ENCODE data around the gene TRAPPC12.

Gene TRAPPC12

GRCh38 chr2:3476985-3477327, 97.5 kb downstream of the TRAPPC12 start:
- H3K27me3 ChIP-seq (replicated peaks; ENCODE audit: control insufficient read depth, insufficient read depth, low read length): no peaks in the 10 kb centered on the region
- no peak for TF ChIP-seq CTCF (IDR thresholded peaks at IDR 0.05; ENCODE audit: insufficient read depth, low read length, poor library complexity, severe bottlenecking)
- H3K36me3 ChIP-seq (ENCODE audit: control insufficient read depth, insufficient read depth, low read length): peaks cover 14% of the 10 kb centered on the region
- no peak for DNase-seq (ENCODE audit: extremely low read depth, insufficient read length)
- no peak overlapping the region for H3K4me3 ChIP-seq (replicated peaks; ENCODE audit: low read depth, low read length)

- Histone ChIP-seq H3K27me3 (replicated peaks; ENCODE audit: control insufficient read depth, insufficient read depth, low read length) (no peaks in the 10 kb centered on the region), H3K4me3 (replicated peaks; ENCODE audit: low read depth, low read length) (no peak overlapping the region), H3K36me3 (ENCODE audit: control insufficient read depth, insufficient read depth, low read length) (peaks cover 12% of the 10 kb centered on the region)
- DNase-seq (ENCODE audit: extremely low read depth, insufficient read length): no peak
- TF ChIP-seq CTCF (IDR thresholded peaks at IDR 0.05; ENCODE audit: insufficient read depth, low read length, poor library complexity, severe bottlenecking): no peak
These were observed 99.4 kb downstream of the TRAPPC12 start for GRCh38 chr2:3478846-3479385.

GRCh38 chr2:3479430-3480320, 100.2 kb downstream of the TRAPPC12 start:
- Histone ChIP-seq H3K27me3 (replicated peaks; ENCODE audit: control insufficient read depth, insufficient read depth, low read length) (no peaks in the 10 kb centered on the region), H3K4me3 (replicated peaks; ENCODE audit: low read depth, low read length) (no peak overlapping the region), H3K36me3 (ENCODE audit: control insufficient read depth, insufficient read depth, low read length) (peaks cover 12% of the 10 kb centered on the region)
- DNase-seq (ENCODE audit: extremely low read depth, insufficient read length): no peak
- TF ChIP-seq CTCF (IDR thresholded peaks at IDR 0.05; ENCODE audit: insufficient read depth, low read length, poor library complexity, severe bottlenecking): no peak

- DNase-seq (ENCODE audit: extremely low read depth, insufficient read length): no peak
- Histone ChIP-seq H3K27me3 (replicated peaks; ENCODE audit: control insufficient read depth, insufficient read depth, low read length) (no peaks in the 10 kb centered on the region), H3K4me3 (replicated peaks; ENCODE audit: low read depth, low read length) (no peak overlapping the region), H3K36me3 (ENCODE audit: control insufficient read depth, insufficient read depth, low read length) (peaks cover 12% of the 10 kb centered on the region)
- no peak for TF ChIP-seq CTCF (IDR thresholded peaks at IDR 0.05; ENCODE audit: insufficient read depth, low read length, poor library complexity, severe bottlenecking)
These were observed 101.0 kb downstream of the TRAPPC12 start for GRCh38 chr2:3480352-3481010.

GRCh38 chr2:3481011-3481400, 101.5 kb downstream of the TRAPPC12 start:
- DNase-seq (ENCODE audit: extremely low read depth, insufficient read length): no peak
- Histone ChIP-seq H3K36me3 (ENCODE audit: control insufficient read depth, insufficient read depth, low read length) (peaks cover 12% of the 10 kb centered on the region), H3K27me3 (replicated peaks; ENCODE audit: control insufficient read depth, insufficient read depth, low read length) (no peaks in the 10 kb centered on the region), H3K4me3 (replicated peaks; ENCODE audit: low read depth, low read length) (no peak overlapping the region)
- TF ChIP-seq CTCF (IDR thresholded peaks at IDR 0.05; ENCODE audit: insufficient read depth, low read length, poor library complexity, severe bottlenecking): no peak

All from GM06990 (cell line).